ENCODE data around the gene IREB2. TPM values are rescaled to one million over a fixed set of nuclear protein-coding genes. Genes with fewer than 3 reads are reported as not detected.
"Not testable (repeated sequence)": the region's sequence is repeated elsewhere in the genome, so short reads cannot be mapped to it uniquely, and the experiment has no call there.

Gene IREB2
- total RNA-seq, 1 experiment from 2014 or later = 6.5 TPM

DNA sequence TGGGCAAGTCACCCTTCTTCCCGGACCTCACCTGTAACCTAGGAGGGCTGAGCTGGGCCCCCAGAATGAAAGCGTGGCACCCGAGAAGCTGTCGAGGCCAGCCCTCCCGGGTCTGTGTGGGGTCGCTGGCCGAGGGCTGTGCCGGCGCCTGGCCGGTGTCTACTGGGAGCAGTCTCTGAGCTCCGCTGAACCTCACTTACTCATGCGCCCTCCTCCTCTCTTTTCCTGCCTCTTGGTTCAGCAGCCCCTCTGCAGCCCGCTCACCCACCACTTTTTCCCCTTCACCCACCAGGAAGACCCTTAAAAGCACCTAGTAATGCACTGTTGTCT is 69.8 kb downstream of the IREB2 start:
- POLR2A ChIA-PET (ENCODE audit: unreplicated experiment) = interaction anchor here (1.2 kb wide), 1 partner anchor 58 kb away, joined by 5 read pairs; the partner anchor contains the start of gene CHRNA5
- Histone ChIP-seq H3K9ac (ENCODE audit: low read length) (peak overlapping the region; percentile 60), H3K9me2 (replicated peaks; ENCODE audit: low read length) (no peaks in the 10 kb centered on the region), H3K27ac (ENCODE audit: low read length) (no peak overlapping the region), H3F3A (ENCODE audit: low read length, unreplicated experiment) (no peaks in the 10 kb centered on the region), H2AFZ (ENCODE audit: low read length) (peak overlapping the region; percentile 84), H3K9me3 (ENCODE audit: low read length) (no peaks in the 10 kb centered on the region), H3K4me2 (ENCODE audit: low read length) (peak overlapping the region; percentile 88), H3K4me3 (ENCODE audit: low read length) (peak overlapping the region; percentile 76), H3K27me3 (ENCODE audit: low read length) (no peaks in the 10 kb centered on the region), H3K79me2 (ENCODE audit: low read length) (no peaks in the 10 kb centered on the region), H3K4me1 (ENCODE audit: insufficient read depth, low read length) (peaks cover 5% of the 10 kb centered on the region; the same call in 1 of the 2 replicates), H3K36me3 (ENCODE audit: low read depth, low read length) (no peaks in the 10 kb centered on the region), H4K20me1 (ENCODE audit: low read length) (no peaks in the 10 kb centered on the region)
- intact Hi-C loops (cut with micrococcal nuclease) = loop anchor here (5.0 kb wide), 1 partner anchor 35 kb away; the partner anchor contains the start of gene PSMA4
- DNase-seq = no peak
- BruUV-seq (replicated peaks) = no TSS peak
- ATAC-seq = peak; percentile 29
- CTCF ChIA-PET = no interaction called here
- no peak for TF ChIP-seq EZH2 (IDR thresholded peaks at IDR 0.05; ENCODE audit: low read length, unreplicated experiment)
- TF ChIP-seq EZH2phosphoT487 (IDR thresholded peaks at IDR 0.05; ENCODE audit: borderline replicate concordance, low read length) = no peak
- TF ChIP-seq, protein P1, sequence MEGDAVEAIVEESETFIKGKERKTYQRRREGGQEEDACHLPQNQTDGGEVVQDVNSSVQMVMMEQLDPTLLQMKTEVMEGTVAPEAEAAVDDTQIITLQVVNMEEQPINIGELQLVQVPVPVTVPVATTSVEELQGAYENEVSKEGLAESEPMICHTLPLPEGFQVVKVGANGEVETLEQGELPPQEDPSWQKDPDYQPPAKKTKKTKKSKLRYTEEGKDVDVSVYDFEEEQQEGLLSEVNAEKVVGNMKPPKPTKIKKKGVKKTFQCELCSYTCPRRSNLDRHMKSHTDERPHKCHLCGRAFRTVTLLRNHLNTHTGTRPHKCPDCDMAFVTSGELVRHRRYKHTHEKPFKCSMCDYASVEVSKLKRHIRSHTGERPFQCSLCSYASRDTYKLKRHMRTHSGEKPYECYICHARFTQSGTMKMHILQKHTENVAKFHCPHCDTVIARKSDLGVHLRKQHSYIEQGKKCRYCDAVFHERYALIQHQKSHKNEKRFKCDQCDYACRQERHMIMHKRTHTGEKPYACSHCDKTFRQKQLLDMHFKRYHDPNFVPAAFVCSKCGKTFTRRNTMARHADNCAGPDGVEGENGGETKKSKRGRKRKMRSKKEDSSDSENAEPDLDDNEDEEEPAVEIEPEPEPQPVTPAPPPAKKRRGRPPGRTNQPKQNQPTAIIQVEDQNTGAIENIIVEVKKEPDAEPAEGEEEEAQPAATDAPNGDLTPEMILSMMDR (conservative IDR thresholded peaks at IDR 0.05; ENCODE audit: low read depth, low read length) = no peak

DNA sequence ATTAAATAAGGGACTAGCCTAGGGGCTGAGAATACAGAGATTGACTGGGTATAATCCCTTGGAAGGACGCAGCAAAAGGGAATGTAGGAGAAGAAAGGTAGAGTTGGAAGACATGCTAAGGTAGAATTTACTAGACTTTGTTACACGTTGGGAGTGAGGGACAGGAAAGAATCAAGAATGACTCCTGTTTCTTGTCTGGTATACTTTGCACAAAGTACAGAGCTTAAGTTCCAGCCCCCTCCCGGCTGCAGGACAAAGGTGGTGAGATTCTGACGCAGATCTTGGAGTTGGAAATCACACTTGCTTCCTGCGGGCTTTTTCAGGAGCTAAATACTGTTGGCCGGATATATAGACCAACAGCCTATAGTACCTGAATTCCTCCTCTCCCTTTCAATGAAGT is 70.3 kb downstream of the IREB2 start:
- Histone ChIP-seq H2AFZ (ENCODE audit: low read length) (peak overlapping the region; percentile 84), H3K9ac (ENCODE audit: low read length) (peak overlapping the region; percentile 60), H3K36me3 (ENCODE audit: low read depth, low read length) (no peaks in the 10 kb centered on the region), H3K79me2 (ENCODE audit: low read length) (no peaks in the 10 kb centered on the region), H3K9me2 (replicated peaks; ENCODE audit: low read length) (no peaks in the 10 kb centered on the region), H3K9me3 (ENCODE audit: low read length) (no peaks in the 10 kb centered on the region), H4K20me1 (ENCODE audit: low read length) (no peaks in the 10 kb centered on the region), H3K4me2 (ENCODE audit: low read length) (peak overlapping the region; percentile 88), H3K4me3 (ENCODE audit: low read length) (peak overlapping the region; percentile 76), H3K4me1 (ENCODE audit: insufficient read depth, low read length) (peaks cover 5% of the 10 kb centered on the region; the same call in 1 of the 2 replicates), H3K27me3 (ENCODE audit: low read length) (no peaks in the 10 kb centered on the region), H3K27ac (ENCODE audit: low read length) (no peak overlapping the region), H3F3A (ENCODE audit: low read length, unreplicated experiment) (no peaks in the 10 kb centered on the region)
- DNase-seq (no peak), ATAC-seq (no peak)
- ChIA-PET CTCF (no interaction called here), POLR2A (ENCODE audit: unreplicated experiment) (interaction anchor here (1.2 kb wide), 1 partner anchor 57 kb away, joined by 5 read pairs; the partner anchor contains the start of gene CHRNA5)
- intact Hi-C loops (cut with micrococcal nuclease) = loop anchor here (5.0 kb wide), 1 partner anchor 34 kb away; the partner anchor contains the start of gene PSMA4
- TF ChIP-seq EZH2 (IDR thresholded peaks at IDR 0.05; ENCODE audit: low read length, unreplicated experiment) (no peak), EZH2phosphoT487 (IDR thresholded peaks at IDR 0.05; ENCODE audit: borderline replicate concordance, low read length) (no peak)
- TF ChIP-seq, protein P1 (conservative IDR thresholded peaks at IDR 0.05; ENCODE audit: low read depth, low read length) = no peak
- BruUV-seq (replicated peaks) = TSS peak; percentile 36

DNA sequence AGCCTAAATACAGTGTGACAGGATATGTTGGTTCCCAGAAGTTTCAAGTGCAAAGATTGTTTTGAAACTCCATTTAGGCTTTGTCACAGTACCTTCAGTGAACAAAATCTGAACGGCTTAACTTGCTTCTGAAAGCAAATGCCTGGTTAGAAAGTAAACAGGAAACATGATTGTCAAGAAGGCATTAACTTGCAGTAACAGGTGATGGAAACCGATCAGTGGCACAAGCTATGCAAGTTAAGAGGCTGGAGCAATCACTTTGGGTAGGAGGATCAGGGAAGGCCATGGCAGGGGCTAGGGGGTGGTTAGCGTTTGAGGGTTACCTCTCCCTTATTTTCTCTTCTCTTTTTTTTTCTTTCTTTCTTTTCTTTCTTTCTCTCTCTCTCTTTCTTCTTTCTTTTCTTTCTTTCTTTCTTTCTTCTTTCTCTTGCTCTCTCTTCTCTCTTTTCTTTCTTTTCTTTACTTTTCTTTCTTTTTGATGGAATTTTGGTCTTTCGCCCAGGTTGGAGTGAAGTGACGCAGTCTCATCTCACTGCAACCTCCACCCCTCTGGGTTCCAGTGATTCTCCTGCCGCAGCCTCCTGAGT is 71.8 kb downstream of the IREB2 start:
- H3K4me3 ChIP-seq (ENCODE audit: low read length) = no peak overlapping the region
- no peak overlapping the region for H2AFZ ChIP-seq (ENCODE audit: low read length)
- TF ChIP-seq EZH2phosphoT487 (IDR thresholded peaks at IDR 0.05; ENCODE audit: borderline replicate concordance, low read length) (no peak), EZH2 (IDR thresholded peaks at IDR 0.05; ENCODE audit: low read length, unreplicated experiment) (no peak)
- TF ChIP-seq, protein P1 (conservative IDR thresholded peaks at IDR 0.05; ENCODE audit: low read depth, low read length) = no peak
- H3K27me3 ChIP-seq (ENCODE audit: low read length) = no peaks in the 10 kb centered on the region
- H3K27ac ChIP-seq (ENCODE audit: low read length) = no peak overlapping the region
- no peak for ATAC-seq
- ChIA-PET POLR2A (ENCODE audit: unreplicated experiment) (no interaction called here), CTCF (no interaction called here)
- no peaks in the 10 kb centered on the region for H3K9me2 ChIP-seq (replicated peaks; ENCODE audit: low read length)
- peaks cover 5% of the 10 kb centered on the region; the same call in 1 of the 2 replicates for H3K4me1 ChIP-seq (ENCODE audit: insufficient read depth, low read length)
- no peaks in the 10 kb centered on the region for H3F3A ChIP-seq (ENCODE audit: low read length, unreplicated experiment)
- H3K9ac ChIP-seq (ENCODE audit: low read length) = no peak overlapping the region
- DNase-seq = no peak
- no peaks in the 10 kb centered on the region for H3K36me3 ChIP-seq (ENCODE audit: low read depth, low read length)
- intact Hi-C loops (cut with micrococcal nuclease) = loop anchor here (5.0 kb wide), 1 partner anchor 32 kb away; the partner anchor contains the start of gene PSMA4
- no peaks in the 10 kb centered on the region for H3K9me3 ChIP-seq (ENCODE audit: low read length)
- no peaks in the 10 kb centered on the region for H4K20me1 ChIP-seq (ENCODE audit: low read length)
- no peak overlapping the region for H3K4me2 ChIP-seq (ENCODE audit: low read length)
- H3K79me2 ChIP-seq (ENCODE audit: low read length) = no peaks in the 10 kb centered on the region
- no TSS peak for BruUV-seq (replicated peaks)

DNA sequence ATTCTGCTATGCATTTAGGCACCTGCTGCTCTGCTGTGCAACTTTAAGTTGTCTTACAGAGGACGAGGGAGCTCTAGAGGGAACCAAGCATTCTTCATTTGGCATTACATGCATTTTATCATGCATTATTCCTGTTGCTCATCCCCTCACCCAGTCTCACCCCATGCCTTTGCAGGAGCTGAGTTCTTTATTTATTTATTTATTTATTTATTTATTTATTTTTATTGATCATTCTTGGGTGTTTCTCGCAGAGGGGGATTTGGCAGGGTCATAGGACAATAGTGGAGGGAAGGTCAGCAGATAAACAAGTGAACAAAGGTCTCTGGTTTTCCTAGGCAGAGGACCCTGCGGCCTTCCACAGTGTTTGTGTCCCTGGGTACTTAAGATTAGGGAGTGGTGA is 82.0 kb downstream of the IREB2 start:
- H4K20me1 ChIP-seq (ENCODE audit: low read length); intact Hi-C loops (cut with micrococcal nuclease); H3K9me2 ChIP-seq (replicated peaks; ENCODE audit: low read length); H3K36me3 ChIP-seq (ENCODE audit: low read depth, low read length); CTCF ChIA-PET; H3K9me3 ChIP-seq (ENCODE audit: low read length); H2AFZ ChIP-seq (ENCODE audit: low read length); H3F3A ChIP-seq (ENCODE audit: low read length, unreplicated experiment); DNase-seq; H3K4me2 ChIP-seq (ENCODE audit: low read length); H3K27ac ChIP-seq (ENCODE audit: low read length); H3K4me1 ChIP-seq (ENCODE audit: insufficient read depth, low read length); H3K27me3 ChIP-seq (ENCODE audit: low read length); POLR2A ChIA-PET (ENCODE audit: unreplicated experiment); BruUV-seq (replicated peaks); ATAC-seq; H3K79me2 ChIP-seq (ENCODE audit: low read length); H3K9ac ChIP-seq (ENCODE audit: low read length); H3K4me3 ChIP-seq (ENCODE audit: low read length): not testable (repeated sequence)
